Stimulated activated CD8-positive, alpha-beta memory T cell treated with anti-CD3 and anti-CD28 coated beads, Interleukin-15, amount 100 ng/mL, for 4 hours (primary cell): Measurements from ENCODE around the gene SLC35E1.
"Not testable (repeated sequence)": the region's sequence is repeated elsewhere in the genome, so short reads cannot be mapped to it uniquely, and the experiment has no call there.

Source experiments
- DNase-seq, 2 donors: peaks; one replicate each; pipeline ENCODE4 v3.0.0-alpha.2; 2020; ENCODE audit warnings: low read depth in 2 of 2

The SLC35E1 gene

GRCh38 chr19:16581145-16581970 is 9.1 kb upstream of the SLC35E1 start:
- no peak for DNase-seq

DNA sequence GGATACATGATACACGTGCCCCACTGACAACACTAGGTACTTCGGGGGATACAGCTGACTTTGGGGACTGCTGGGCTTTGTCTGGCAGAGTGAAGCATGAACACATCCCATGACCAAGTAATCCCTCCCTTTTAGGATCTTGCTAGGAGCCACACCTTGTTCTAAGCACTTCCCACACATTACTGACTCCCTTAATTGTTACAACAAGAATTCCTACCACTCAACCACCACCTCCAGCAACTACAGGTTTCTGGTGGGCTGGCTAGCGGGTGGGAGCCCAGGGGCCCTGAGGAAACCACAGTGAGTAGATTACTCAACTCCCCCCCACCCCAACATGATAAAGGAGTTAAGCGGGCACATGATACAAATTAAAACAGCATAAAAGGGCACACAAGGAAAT is 7.2 kb upstream of the SLC35E1 start:
- DNase-seq = no peak

GRCh38 chr19:16577531-16577985 is 5.3 kb upstream of the SLC35E1 start:
- no peak for DNase-seq

- DNase-seq = no peak
Observed at GRCh38 chr19:16576690-16577530, 4.7 kb upstream of the SLC35E1 start.

- no peak for DNase-seq
Observed at GRCh38 chr19:16575861-16576689, 3.9 kb upstream of the SLC35E1 start.

GRCh38 chr19:16575282-16575681 is 3.1 kb upstream of the SLC35E1 start:
- DNase-seq = no peak

DNA sequence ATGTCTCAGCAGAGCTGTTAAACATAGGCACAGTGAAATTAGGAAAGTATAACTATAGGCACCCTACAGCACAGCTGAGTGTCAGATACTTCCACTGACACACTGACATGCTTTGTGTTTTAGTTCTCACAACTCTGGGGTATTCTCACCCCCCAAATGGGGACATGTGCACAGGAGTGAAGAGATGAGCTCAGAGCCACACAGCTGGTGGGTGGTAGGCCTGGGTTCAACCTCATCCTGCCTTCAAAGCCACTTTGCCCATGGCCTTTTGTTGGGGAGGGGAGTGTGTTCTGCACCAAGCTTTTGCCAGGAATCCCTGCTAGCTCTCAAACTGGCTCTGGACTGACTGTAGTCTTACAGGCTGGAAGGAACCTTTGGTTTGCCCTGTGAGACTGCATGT is 1.7 kb upstream of the SLC35E1 start:
- DNase-seq = no peak

DNA sequence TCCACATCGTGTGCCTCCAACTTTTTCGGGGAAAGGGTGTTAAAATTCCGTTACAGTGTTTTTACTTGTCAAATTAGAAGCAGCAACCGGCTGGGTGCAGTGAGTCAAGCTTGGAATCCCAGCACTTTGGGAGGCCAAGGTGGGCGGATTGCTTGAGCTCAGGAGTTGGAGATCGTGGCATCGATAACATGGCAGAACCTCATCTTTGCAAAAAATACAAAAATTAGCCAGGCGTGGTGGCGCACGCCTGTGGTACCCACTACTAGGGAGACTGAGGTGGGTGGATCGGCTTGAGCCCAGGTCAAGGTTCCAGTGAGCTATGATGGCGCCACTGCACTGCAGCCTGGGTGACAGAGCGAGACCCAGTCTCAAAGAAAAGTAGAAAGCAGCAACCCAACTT is 1.1 kb upstream of the SLC35E1 start:
- DNase-seq = no peak

DNA sequence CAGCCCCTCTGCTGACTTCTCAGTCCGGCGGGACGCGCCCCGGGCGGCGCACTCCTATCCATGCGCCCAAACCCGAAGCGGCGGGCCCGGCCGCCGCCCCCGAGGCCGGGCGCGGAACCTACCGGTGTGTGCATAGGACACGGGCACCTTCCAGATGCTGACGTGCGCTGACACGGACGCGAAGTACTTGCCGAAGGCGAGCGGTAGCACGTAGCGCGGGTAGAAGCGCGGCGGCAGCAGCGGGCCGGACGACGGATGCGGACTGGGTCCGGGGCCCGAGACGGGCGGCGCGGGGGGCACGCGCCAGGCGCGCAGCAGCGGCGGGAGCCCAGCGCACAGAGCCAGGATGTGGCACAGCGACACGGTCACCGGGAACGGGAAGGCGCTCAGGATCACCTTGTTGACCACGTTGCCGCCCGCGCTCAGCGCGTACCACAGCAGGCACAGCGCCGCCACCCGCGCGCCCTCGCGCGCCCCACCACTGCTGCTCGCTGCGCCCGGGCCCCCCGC is 338 bp downstream of the SLC35E1 start:
- no peak for DNase-seq

- DNase-seq = no peak
Observed at GRCh38 chr19:16571283-16571682, 932 bp downstream of the SLC35E1 start.

DNA sequence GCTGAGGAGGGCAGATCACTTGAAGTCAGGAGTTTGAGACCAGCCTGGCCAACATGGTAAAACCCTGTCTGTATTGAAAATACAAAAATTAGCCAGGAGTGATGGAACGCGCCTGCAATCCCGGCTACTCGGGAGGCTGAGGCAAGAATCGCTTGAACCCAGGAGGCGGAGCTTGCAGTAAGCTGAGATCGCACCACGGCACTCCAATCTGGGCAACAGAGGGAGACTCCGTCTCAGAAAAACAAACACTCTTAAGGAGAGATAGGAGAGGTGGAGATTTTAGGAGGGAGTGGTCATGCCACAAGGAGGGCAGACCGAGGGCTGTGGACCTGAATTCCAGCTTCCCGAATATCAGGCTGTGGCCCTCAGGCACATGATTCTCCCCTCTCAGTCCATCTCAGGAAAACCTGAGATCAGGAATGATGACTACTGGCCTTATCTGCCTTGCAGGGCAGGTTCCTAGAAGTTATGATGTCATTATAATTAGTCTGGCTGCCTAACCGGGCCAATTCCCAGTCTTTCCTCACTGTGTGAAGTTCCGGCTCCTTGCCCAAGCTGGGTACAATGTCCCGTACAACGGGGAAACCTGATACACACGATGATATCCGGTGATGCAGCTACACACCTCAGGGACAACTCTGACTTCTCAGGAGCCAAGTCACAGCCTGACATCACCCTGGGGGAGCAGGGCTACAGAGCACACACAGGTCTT is 2.5 kb downstream of the SLC35E1 start:
- DNase-seq = no peak

GRCh38 chr19:16566702-16567101 is 5.5 kb downstream of the SLC35E1 start:
- DNase-seq = no peak

DNA sequence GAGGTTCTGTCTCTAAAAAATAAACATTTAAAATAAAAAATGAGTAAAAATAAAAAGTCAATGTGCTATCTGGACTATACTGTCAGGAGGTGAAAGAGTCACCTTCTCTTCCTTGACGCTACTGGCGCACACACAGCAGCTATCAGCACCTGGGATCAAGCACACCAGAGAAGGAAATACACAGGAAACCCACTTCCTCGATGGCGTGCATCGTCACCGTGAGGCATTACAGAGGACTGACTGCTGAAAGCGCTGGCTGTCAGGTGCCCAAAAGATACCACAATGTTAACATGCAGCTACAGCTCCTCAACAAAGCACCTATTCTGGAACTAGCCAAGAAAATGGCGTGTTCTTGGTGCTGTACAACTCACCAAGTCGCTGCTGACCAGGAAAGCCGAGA is 6.1 kb downstream of the SLC35E1 start:
- peak; percentile 50 to 65 for DNase-seq

GRCh38 chr19:16564842-16565241 is 7.4 kb downstream of the SLC35E1 start:
- no peak for DNase-seq

GRCh38 chr19:16562608-16563025 is 9.6 kb downstream of the SLC35E1 start:
- no peak for DNase-seq

DNA sequence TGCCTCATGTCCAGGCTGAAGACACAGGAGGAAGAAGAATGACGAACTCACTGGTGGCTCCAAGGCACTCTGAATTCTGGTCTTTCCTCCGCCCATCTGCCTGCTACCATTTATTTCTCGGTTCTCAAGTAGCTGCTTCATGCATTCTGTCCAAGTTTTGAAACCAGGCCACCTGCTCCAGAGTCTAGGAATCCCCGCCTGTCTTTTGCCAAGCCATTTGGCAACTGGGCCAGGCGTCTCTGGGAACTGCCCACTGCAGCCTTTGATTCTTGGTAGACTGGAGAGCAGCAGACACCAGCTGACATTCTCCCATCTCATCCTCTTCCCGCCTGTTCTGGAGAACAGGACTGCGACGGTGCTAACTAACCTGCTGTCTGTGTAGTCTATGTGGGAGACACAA is 10.8 kb downstream of the SLC35E1 start:
- no peak for DNase-seq

GRCh38 chr19:16559780-16560276 is 12.4 kb downstream of the SLC35E1 start:
- no peak for DNase-seq

DNA sequence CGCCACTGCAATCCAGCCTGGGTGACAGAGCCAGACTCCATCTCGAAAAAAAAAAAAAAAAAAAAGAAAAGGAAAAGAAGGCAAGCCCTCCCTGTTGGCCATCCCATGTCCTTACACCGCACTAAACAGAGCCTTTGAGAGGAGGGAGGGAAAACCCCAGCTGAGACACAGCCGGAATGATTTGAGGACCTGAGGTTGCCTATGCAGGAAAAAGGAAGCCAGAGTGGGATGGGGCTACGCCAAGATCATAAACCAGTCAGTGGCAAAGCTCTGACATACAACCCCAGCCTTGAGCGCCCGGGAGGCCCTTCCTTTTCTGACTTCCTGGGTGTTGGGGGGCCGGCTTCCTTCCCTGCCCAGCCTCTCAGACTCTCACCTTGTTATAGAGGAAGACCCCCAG is 17.4 kb downstream of the SLC35E1 start:
- DNase-seq = no peak

DNA sequence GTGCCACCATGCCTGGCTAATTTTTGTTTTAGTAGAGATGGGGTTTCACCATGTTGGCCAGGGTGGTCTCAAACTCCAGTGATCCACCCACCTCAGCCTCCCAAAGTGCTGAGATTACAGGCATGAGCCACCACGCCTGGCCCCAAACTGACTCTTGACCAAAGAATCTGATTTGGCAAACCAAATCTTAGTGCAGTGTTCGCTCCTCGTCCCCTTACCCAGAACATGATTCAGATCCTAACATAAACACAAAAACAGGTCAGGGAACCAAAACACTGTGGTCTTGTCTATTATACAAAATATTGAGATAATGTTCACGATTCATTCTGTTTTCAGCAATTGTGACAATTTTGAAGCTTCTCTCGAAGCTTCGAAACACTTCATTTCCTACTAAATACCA is 20.3 kb downstream of the SLC35E1 start:
- DNase-seq = not testable (repeated sequence)

GRCh38 chr19:16548956-16549355 is 23.3 kb downstream of the SLC35E1 start:
- DNase-seq = no peak
